NCI-H82 (cell line): ENCODE data around the gene DIABLO.
"Not testable (repeated sequence)": the region's sequence is repeated elsewhere in the genome, so short reads cannot be mapped to it uniquely, and the experiment has no call there.

Source experiments
- DNase-seq: peaks from one replicate; lab custom pipeline; 2025; lab: John Stamatoyannopoulos, UW

Gene DIABLO

DNA sequence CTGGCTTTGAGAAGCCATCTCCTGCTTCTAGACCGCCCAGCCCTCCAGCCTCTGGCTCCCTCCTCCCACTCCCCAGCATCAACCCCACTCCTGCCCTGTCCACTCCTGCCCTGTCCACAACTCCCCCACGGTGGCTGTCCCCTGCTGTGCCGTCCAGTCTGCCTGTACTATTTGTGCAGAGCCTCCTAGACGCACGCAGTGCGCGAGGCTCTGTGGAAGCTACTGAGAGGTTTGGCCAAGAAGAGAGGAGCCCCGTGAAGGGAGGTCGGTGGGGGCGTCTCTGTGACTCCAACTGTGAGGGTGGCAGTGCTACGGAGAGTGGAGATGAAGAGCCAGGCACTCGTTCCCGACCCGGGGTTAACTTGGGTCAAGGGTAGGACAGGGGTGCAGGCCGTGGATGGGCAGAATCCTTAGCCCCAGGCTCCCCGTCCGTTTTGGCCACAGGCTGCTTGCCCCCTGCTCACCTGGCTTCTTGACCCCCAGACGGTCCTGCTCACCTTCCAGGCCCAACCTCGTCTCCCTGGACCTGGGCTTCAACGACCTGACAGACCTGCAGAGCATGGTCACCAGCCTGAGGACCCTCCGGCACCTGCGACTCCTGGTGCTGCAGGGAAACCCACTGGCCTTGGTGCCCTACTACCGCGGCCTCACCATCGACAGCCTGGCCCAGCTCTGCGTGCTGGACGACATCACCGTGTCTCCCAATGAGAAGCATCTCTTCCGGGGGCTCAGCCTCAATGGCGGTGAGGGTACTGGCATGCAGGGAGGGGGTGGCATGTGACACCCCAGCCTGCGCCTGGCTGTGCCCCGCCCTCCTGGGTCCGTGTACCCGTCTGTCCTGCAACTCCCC is 36.0 kb downstream of the DIABLO start:
- no peak for DNase-seq

DNA sequence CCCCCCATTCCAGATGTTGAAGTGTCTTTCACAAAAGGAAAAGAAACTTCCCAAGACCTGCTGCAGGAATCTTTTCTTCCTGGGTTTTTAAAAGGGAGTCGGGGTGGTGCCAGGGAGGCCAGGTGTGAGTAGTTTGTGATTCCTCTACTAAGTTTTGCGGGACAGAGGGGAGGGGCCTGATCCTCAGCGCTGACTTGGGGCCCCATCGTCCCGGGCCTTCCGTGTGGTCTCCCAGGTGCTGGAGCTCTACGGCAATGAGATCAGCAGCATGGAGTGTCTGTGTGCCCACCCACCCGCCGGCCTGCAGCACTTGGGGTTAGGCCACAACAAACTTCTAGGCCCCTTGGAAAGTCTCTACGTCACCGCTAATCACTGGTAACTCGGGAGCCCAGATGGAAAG is 38.4 kb downstream of the DIABLO start:
- peak; percentile 19 for DNase-seq

DNA sequence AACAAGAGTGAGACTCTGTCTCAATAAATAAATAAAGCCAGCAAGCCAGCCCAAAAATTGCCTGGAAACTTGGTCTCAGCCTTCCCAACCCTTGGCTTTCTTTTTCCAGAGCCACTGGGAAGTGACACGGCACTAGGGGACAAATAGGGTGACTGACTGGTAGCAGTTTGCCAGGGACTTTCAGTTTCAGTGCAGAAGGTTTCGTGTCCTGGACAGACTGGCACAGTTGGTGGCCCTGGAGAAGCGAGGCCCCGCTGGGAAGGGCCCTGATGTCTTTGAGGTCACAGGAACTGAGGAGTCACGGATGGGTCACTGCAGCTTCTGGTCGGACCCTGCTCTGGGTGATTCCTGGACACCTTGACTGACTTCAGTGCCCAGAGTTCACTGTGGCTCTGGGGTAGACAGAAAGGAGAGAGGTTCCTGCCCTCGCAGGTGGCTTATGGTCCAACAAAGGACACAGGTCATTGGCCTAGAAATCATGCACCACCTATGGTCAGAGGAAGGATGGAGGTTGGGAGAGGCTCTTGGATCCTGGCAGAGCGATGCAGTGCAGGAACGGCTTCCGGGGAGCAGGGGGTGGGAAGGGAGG is 40.3 kb downstream of the DIABLO start:
- no peak for DNase-seq

DNA sequence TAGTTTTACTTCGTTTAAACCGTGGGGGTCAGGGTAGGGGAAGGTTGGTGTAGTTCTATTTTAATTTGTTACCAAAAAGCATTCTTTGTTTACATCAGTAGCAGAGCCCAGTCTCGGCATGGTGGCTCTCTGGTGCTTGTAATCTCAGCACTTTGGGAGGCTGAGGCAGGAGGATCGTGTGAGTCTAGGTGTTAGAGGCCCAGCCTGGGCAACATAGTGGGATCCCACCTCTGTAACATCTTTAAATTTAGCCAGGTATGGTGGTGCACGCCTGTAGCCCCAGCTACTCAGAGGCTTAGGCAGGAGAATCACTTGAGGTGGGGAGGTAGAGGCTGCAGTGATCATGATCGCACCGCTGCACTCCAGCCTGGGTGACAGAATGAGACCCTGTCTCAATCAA is 40.8 kb downstream of the DIABLO start:
- no peak for DNase-seq

DNA sequence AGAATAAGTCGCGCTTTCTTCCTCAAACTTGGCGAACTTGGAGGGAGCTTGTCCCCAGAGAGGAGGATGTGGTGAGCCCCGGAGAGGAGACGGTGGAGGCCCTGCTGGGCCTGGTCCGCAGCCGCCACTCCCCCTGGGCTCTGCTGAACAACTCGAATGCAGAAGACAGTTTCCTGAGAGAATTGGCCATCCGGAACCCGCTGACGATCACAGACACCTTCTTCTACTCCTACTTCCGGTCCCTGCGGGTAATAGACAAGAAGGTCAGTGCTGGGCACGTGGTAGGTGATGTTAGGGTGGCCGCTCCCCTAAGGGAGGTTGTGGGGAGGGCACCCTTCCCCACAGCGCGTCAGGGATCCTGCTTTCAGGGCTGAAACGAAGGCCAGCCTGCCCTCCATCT is 41.3 kb downstream of the DIABLO start:
- DNase-seq = no peak

GRCh38 chr12:122183588-122183940 is 42.3 kb downstream of the DIABLO start:
- DNase-seq = peak; percentile 25

- DNase-seq = peak; percentile 88
These were observed 42.8 kb downstream of the DIABLO start, which contains the start of gene LRRC43 for GRCh38 chr12:122182887-122183587. Gene LRRC43 (plus strand): TSS chr12:122183123. CDS start chr12:122183145, 22 bp downstream.

- DNase-seq = not testable (repeated sequence)
These were observed 49.4 kb downstream of the DIABLO start for GRCh38 chr12:122176473-122176872.

- no peak for DNase-seq
These were observed 51.6 kb downstream of the DIABLO start, which contains the start of gene IL31 for GRCh38 chr12:122174155-122174845. Gene IL31 (minus strand): TSS chr12:122174221. CDS start chr12:122174172, 49 bp downstream.

DNA sequence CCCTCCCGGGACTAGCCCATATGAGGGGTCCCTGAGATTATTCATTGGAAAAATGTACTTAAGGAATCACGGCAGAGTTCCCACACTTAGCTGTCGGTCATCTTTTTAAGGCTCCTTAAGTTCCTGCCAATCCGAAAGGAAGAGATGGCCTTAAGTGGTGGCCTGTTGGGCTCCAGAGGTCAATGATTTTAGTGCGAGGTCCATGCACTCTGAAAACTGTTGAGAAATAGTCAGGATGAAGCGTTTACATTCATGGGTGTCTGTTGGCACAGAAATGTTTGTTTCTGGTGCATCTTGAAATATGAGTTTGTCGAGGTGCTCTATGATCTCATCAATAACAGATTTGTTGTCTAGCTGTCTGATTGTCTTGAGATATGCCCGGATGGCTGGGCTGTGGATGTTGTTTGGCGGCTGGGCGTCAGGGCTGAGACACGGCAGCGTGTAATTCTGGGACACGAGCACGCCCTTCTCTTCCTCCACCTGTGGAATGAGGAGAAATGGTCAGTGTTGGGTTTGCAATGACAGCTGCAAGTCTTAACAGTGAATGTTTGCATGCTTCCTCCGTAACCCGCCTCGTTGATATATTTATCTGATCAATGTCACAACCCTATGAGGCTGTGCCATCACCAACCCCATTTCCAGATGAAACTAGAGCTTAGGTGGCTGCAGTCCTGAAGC is 53.5 kb downstream of the DIABLO start:
- DNase-seq = no peak

GRCh38 chr12:122171399-122171798 is 54.5 kb downstream of the DIABLO start:
- DNase-seq = no peak

DNA sequence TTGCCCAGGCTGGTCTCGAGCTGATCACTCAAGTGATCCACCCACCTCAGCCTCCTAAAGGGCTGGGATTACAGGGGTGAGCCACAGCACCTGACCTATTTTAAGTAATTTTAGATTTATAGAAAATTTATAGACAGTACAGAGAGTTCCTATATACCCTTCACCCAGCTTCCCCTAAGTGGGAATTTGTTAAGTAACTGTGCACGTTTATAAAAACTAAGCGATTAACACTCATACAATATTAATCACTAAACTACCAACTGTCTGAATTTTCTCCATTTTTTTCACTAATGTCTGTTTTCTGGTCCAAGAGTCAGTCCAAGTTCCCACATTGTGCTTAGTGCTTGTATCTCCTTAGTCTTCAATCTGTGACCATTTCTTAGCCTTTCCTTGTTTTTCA is 57.4 kb downstream of the DIABLO start:
- no peak for DNase-seq

DNA sequence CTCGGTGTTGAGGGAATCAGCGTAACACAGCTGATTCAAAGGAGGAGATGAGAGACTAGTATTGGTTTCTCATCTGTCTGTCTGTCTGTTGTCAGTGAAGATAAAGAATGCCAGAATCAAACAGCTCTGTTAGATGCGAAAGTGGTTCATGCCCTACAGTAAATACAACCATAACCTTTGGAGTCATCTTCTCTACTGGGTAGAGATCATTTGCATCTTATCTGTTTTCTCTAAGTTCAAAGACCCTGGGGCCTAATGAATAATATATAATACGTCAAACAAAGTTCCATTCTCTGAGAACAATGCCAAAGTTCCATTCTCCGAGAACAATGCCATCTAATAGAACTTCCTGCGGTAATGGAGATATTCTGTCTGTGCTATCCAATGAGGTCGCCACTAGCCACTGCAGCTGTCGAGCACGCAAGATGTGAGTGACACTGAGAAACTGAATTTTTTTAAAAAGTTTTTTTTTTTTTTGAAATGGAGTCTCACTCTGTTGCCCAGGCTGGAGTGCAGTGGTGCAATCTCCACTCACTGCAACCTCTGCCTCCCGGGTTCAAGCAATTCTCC is 58.4 kb downstream of the DIABLO start:
- no peak for DNase-seq

- peak; percentile 96 for DNase-seq
These were observed 59.2 kb downstream of the DIABLO start for GRCh38 chr12:122166422-122167349.

GRCh38 chr12:122162976-122163375 is 62.9 kb downstream of the DIABLO start:
- DNase-seq = no peak

DNA sequence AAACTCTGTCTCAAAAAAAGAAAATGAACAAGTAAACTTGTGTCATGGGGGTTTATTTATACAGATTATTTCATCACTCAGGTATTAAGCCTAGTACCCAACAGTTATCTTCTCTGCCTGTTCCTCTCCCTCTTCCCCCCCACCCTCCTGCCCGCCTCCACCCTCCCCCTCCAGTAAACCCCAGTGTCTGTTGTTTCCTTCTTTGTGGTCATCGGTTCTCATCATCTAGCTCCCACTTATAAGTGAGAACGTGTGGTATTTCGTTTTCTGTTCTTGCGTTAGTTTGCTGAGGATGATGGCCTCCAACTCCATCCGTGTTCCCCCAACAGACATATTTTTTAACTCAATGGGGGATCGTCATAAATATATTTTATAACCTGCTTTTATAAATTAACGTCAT is 64.2 kb downstream of the DIABLO start:
- no peak for DNase-seq

- peak; percentile 29 for DNase-seq
These were observed 65.1 kb downstream of the DIABLO start for GRCh38 chr12:122160761-122161160.

DNA sequence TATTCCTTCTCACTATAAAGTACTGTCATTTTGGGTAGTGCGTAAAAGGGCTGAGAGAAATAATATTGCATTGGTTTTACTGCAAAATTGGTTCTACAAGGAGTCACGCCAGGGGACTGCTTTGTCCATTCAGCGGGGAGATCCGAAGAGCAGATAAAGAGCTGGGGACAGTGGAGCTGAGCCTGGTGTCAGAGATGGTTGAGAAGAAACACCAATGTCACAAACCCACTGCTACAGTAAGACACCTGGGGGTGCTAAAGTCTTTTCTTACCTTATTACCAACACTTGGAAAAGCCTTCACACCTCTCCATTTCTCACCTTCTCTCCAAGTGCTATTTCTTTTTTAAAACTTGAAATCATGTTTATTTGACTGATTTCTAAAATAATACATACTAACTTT is 66.0 kb downstream of the DIABLO start:
- peak; percentile 39 for DNase-seq

- no peak for DNase-seq
These were observed 67.1 kb downstream of the DIABLO start for GRCh38 chr12:122158700-122159285.
